ENCODE measurements around the gene MET.

DNA sequence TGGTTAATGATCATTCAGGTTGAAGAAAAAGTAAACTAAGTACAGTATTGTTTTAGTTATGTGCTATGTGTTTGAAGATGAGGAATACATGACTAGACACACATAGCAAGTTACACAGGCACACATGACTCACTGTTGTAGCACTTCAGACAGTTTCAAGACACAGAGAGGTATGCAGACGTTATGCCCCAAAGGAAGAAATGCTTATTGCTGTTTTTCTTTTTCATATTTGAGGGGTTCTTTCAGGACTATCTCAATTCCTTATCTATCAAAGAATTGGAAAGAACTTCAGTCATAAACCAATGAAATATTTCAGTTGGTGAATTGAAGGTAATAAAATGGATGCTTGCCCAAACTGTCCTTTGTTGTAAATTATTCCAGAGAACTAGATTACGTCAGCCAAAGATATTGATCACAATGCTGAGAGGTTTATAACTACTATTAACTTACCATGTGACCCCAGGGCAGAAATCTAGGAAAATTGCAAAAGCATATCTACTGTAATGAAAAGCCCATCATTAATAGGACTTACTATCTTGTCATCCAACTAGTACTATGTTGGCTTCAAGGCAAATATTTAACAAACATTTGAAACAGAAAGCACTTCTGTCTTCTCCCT lies 129.2 kb downstream of the MET start:
- TF ChIP-seq, protein P1, sequence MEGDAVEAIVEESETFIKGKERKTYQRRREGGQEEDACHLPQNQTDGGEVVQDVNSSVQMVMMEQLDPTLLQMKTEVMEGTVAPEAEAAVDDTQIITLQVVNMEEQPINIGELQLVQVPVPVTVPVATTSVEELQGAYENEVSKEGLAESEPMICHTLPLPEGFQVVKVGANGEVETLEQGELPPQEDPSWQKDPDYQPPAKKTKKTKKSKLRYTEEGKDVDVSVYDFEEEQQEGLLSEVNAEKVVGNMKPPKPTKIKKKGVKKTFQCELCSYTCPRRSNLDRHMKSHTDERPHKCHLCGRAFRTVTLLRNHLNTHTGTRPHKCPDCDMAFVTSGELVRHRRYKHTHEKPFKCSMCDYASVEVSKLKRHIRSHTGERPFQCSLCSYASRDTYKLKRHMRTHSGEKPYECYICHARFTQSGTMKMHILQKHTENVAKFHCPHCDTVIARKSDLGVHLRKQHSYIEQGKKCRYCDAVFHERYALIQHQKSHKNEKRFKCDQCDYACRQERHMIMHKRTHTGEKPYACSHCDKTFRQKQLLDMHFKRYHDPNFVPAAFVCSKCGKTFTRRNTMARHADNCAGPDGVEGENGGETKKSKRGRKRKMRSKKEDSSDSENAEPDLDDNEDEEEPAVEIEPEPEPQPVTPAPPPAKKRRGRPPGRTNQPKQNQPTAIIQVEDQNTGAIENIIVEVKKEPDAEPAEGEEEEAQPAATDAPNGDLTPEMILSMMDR (IDR thresholded peaks at IDR 0.05), result no peak
- TF ChIP-seq POLR2A (IDR thresholded peaks at IDR 0.05), result no peak
